K562 (cell line): Measurements from ENCODE around the gene ELP1. TPM values are rescaled to one million over a fixed set of nuclear protein-coding genes. Genes with fewer than 3 reads are reported as not detected.

Experiments used
- EZH2 ChIP-seq: IDR thresholded peaks from 2 replicates; pipeline ENCODE4 v1.6.1; 2012; ENCODE audit warnings: low read depth, mild to moderate bottlenecking, inconsistent platforms, low read length, borderline replicate concordance
- GABPB1 ChIP-seq: sonication (generic); formaldehyde crosslinking; IDR thresholded peaks from 2 replicates; pipeline ENCODE4 v1.8.0; 2022; ENCODE audit warnings: mild to moderate bottlenecking, missing genetic modification reagents
- JUND ChIP-seq, 2 experiments: IDR thresholded peaks; 2 replicates in 1 of 2; 3 replicates in 1 of 2; pipeline ENCODE4 v1.6.1; 2011; ENCODE audit warnings: borderline replicate concordance in 2 of 2, low read depth in 2 of 2, low read length in 2 of 2, improper control_type of control experiment in 1 of 2, missing biosample characterization in 1 of 2, missing genetic modification characterization in 1 of 2, missing genetic modification reagents in 1 of 2
- MGA ChIP-seq: fragments of 450-650 bp; IDR thresholded peaks from 2 replicates; pipeline ENCODE4 v1.6.1; 2016; ENCODE audit warnings: mild to moderate bottlenecking, moderate library complexity
- NKRF ChIP-seq: fragments of 450-650 bp; IDR thresholded peaks from 2 replicates; pipeline ENCODE4 v1.6.1; 2016; ENCODE audit warnings: borderline replicate concordance
- NR2C1 ChIP-seq, 2 experiments: fragments of 450-650 bp; IDR thresholded peaks; 2 replicates each; pipeline ENCODE4 v1.6.1; 2017; ENCODE audit warnings: mild to moderate bottlenecking in 2 of 2, antibody characterized with exemption in 1 of 2, inconsistent platforms in 1 of 2, missing compliant biosample characterization in 1 of 2, missing genetic modification characterization in 1 of 2
- PPARD ChIP-seq: fragments of 250-450 bp; sonication (Bioruptor Pico); IDR thresholded peaks from 2 replicates; pipeline ENCODE4 v1.8.0; 2022; ENCODE audit warnings: inconsistent platforms, mild to moderate bottlenecking, moderate library complexity
- RBBP5 ChIP-seq: fragments of 200-600 bp; sonication (generic); IDR thresholded peaks from 2 replicates; pipeline ENCODE4 v1.6.1; 2012; ENCODE audit warnings: borderline replicate concordance, mild to moderate bottlenecking, low read length, control low read depth, inconsistent platforms; ENCODE audit not compliant: insufficient read depth, poor library complexity, severe bottlenecking
- TARDBP ChIP-seq: fragments of 450-650 bp; IDR thresholded peaks from 2 replicates; pipeline ENCODE4 v1.6.1; 2016
- ZBTB12 ChIP-seq: fragments of 250-450 bp; sonication (Bioruptor Pico); IDR thresholded peaks from 2 replicates; pipeline ENCODE4 v1.4.0; 2020
- ZNF589 ChIP-seq: fragments of 200-800 bp; sonication (Bioruptor generic); IDR thresholded peaks from 2 replicates; pipeline ENCODE4 v1.6.1; 2016; ENCODE audit warnings: low read depth, missing genetic modification characterization, missing compliant biosample characterization
- polyA plus RNA-seq, 8 experiments: library from polyadenylated mRNA; depleted of rRNA in 4 of 8; stranded (reverse) in 5 of 8; unstranded in 3 of 8; fragments of >200 nt; fragmentation: Nextera tagmentation in 2 of 8; fragmentation: Illumina TruSeq in 1 of 8; extraction: Ambion mirVana in 2 of 8; extraction: Trizol in 1 of 8; gene quantifications; 2 replicates each; pipeline versions ENCODE4 v1.2.1 to v1.2.3, GENCODE V29; 2011 to 2014; ENCODE audit warnings: inconsistent platforms in 1 of 8, missing spikeins in 1 of 8
- total RNA-seq, 7 experiments: library from RNA; depleted of rRNA in 6 of 7; stranded (reverse); fragments of >200 nt in 6 of 7; fragmentation: Illumina TruSeq in 2 of 7; extraction: Trizol in 2 of 7; gene quantifications; 2 replicates each; pipeline versions ENCODE4 v1.2.1 to v1.2.3, GENCODE V29; 2011 to 2021; ENCODE audit warnings: low replicate concordance in 1 of 7

ELP1 gene
- total and polyA plus RNA-seq, 9 of the 15 experiments (the other 6 are each of a cell fraction or from before 2014, with no cell fraction given), result 17.0 to 48.6 (median 39.7) TPM

- TF ChIP-seq MGA (peak; percentile 85), PPARD (no peak), JUND (IDR thresholded peaks at IDR 0.05; ENCODE audit: borderline replicate concordance, low read depth, low read length) (peak; percentile 92), JUND (tag; IDR thresholded peaks at IDR 0.05; ENCODE audit: borderline replicate concordance, low read depth, low read length) (peak; percentile 71), NR2C1 (IDR thresholded peaks at IDR 0.05) (no peak), NR2C1 (tag; IDR thresholded peaks at IDR 0.05) (0 out of 2 replicates have a peak, but pooled peaks have one; percentile 13), GABPB1 (CRISPR knock-in tag) (peak; percentile 78), RBBP5 (peak; percentile 89), ZNF589 (CRISPR knock-in tag) (peak; percentile 78; the same call in 1 of the 2 replicates), EZH2 (no peak), NKRF (peak; percentile 49), TARDBP (peak; percentile 64), ZBTB12 (CRISPR knock-in tag) (peak; percentile 95)
Observed at GRCh38 chr9:108933718-108934322, at the start of gene ELP1 (continued).
